CD4-positive, alpha-beta T cell treated with Interleukin-1 beta for 1 hour (primary cell): ENCODE data around the gene NEK6.
"Not testable (repeated sequence)": the region's sequence is repeated elsewhere in the genome, so short reads cannot be mapped to it uniquely, and the experiment has no call there.

ENCODE experiments used
- DNase-seq, 2 donors: peaks; one replicate each; pipeline ENCODE4 v3.0.0-alpha.2; 2020 to 2022

NEK6 gene

DNA sequence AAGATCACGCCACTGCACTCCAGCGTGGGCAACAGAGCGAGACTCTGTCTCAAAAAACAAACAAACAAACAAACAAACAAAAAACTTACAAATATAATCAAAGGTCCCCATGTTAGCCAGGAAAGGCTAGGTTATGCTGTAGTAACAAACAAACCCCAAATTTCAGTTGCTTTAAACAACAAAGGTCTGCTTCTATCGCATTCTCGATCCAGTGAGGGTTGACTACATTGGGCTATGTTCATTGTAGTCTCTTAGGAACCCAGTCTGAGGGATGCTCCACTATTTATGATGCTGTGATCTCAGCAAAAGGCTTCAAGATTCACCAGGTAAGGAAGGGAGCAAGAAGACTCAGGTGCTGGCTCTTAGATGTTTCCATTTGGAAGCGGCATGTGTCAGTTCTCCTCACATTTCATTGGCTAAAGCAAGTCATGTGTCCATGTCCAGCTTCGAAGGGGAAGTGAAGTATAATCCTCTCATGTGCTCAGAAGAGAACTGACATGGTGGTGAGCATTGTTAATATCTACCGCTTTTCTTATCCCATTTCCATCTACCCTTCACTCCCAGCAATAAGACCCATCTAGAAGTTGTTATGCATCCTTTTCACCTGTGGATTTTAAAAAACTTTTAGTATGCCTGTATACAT is 26.5 kb upstream of the NEK6 start:
- DNase-seq: no peak

GRCh38 chr9:124238546-124239140 is 19.1 kb upstream of the NEK6 start:
- DNase-seq: peak in 1 of 2 donors; percentile 39

GRCh38 chr9:124239249-124240073 is 18.3 kb upstream of the NEK6 start:
- peak in 1 of 2 donors; percentile 58 for DNase-seq

DNA sequence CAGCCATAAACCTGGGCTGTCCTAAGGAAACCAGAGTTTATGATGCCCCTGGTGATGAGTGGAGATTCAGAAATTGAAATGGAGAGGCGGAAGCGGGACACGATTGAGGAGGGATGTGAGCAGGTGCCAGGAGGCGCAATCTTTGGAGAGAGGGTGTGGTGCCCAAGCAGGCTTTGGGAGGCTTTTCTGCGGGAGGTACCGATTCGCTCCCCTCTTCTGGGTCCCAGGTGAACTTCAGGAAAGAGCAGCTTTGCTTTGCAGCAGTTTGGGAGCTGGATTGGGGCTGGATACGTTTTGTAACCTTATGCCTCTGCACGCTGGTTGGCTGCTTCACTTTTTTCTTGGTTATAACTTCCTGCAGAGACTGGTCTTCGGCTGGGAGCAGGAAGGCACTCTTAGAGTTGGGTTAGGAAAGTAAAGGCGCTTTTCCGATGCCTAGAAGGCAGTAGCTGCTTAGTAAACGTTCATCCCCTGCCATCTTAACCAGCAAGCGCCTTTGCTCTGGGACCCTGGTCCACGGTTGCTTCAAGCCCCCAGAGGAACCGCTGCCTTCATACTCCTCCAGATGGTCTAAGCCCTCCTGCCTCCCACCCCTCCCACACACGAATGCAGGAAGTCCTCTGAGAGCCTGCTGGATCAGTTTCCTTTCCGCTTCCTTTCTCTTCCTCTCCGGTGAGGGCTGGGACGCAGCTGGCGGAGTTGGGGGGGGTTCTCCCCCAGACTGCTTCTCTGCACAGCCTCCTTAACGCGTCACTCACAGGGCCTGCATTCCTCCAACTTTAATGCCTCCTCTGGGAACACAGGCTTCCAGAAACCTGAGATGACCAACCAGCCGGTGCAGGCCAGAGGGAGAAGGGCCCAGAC is 15.2 kb upstream of the NEK6 start:
- DNase-seq: no peak

DNA sequence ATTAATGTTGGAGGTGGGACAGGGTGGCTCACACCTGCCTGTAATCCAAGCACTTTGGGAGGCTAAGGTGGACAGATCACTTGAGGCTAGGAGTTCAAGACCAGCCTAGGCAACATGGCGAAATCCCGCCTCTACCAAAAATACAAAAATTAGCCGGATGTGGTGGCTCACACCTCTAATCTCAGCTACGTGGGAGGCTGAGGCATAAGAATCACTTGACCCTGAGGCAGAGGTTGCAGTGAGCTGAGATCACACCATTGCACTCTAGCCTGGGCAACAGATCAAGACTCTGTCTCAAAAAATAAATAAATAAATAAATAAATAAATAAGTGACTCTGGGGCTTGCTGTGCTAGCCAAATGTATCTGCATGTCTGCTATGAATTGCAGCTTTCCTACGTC is 10.4 kb upstream of the NEK6 start:
- DNase-seq: not testable (repeated sequence)

DNA sequence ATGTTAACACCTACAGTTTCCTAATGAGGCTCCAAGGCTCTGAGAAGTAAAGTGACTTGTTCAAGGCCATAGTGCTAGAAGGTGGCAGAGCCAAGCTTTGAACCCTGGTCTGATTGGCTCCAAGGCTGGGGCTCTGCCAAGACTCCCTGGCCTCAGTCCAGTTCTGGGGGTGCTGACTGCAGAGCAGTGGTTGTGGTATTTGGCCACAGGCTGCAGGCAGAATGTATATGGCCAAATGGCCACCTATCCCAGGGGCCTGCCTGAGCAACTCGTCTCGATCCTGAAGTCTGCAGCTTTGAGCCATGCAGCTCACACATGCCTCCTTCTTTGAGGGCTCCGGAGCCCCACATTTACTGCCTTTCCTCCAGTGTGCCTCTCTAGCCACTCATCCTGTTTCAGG is 9.7 kb upstream of the NEK6 start:
- no peak for DNase-seq

- no peak for DNase-seq
Measured at GRCh38 chr9:124248960-124249359, 8.8 kb upstream of the NEK6 start.

- no peak for DNase-seq
Measured at GRCh38 chr9:124251204-124251603, 6.5 kb upstream of the NEK6 start.

- no peak for DNase-seq
Measured at GRCh38 chr9:124251605-124252378, 6.0 kb upstream of the NEK6 start.

GRCh38 chr9:124252878-124253277 is 4.9 kb upstream of the NEK6 start:
- DNase-seq: not testable (repeated sequence)

GRCh38 chr9:124254261-124254682 is 3.5 kb upstream of the NEK6 start:
- no peak for DNase-seq

GRCh38 chr9:124255222-124255621 is 2.5 kb upstream of the NEK6 start:
- no peak for DNase-seq

DNA sequence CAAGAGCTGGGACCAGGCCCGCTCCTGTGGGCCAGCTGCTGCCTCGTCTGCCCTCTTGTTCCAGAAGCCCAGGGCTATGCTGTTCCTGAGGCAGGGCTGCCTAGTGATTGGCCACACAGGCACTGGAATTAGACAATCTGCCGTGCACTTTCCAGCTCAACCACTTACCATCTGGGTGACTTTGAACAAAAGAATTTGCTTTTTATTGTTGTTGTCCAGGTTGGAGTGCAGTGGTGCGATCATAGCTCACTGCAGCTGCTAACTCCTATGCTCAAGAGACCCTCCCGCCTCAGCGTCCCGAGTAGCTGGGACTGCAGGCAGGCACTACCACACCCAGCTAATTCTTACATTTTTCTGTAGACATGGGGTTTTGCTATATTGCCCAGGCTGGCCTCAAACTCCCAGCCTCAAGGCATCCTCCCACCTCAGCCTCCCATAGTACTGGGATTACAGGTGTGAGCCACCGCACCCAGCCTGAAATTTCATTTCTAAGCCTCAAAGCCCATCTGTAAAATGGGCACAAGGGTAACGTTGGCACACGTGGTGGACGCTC is 1.2 kb upstream of the NEK6 start:
- no peak for DNase-seq

GRCh38 chr9:124257070-124257843 is 492 bp upstream of the NEK6 start:
- no peak for DNase-seq

- no peak for DNase-seq
Measured at GRCh38 chr9:124258607-124259157, 933 bp downstream of the NEK6 start.

DNA sequence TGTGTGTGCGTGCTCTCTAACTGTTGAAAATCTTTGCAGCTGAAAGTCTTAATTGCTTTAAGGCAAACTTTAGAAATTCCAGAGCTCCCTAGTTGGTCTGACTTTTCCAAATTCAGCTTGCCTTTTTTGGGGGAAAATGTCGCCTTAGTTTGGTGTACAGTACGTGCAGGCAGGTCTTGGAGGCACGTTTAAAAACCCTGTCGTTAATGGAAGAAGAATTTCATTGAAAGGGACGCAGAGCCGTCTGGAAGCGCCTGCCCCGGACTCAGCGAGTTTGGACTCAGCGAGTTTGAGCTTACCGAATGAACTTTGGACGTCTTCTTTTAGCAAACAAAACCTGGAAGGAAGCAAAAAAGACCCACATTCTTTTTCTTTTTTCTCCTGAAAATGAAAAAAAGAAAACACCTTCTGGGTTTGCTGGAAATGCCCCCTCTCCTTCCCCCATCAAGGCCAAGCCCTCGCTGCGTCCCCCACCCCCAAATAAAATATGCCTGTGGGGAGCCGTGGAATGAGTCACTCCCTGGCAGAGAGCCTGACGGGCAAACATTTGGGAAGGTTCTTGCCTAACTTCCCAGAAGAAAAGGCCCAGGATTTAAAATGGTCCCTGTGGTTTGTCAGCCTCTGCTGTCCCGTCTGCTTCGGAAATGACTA is 1.5 kb downstream of the NEK6 start:
- DNase-seq: no peak

DNA sequence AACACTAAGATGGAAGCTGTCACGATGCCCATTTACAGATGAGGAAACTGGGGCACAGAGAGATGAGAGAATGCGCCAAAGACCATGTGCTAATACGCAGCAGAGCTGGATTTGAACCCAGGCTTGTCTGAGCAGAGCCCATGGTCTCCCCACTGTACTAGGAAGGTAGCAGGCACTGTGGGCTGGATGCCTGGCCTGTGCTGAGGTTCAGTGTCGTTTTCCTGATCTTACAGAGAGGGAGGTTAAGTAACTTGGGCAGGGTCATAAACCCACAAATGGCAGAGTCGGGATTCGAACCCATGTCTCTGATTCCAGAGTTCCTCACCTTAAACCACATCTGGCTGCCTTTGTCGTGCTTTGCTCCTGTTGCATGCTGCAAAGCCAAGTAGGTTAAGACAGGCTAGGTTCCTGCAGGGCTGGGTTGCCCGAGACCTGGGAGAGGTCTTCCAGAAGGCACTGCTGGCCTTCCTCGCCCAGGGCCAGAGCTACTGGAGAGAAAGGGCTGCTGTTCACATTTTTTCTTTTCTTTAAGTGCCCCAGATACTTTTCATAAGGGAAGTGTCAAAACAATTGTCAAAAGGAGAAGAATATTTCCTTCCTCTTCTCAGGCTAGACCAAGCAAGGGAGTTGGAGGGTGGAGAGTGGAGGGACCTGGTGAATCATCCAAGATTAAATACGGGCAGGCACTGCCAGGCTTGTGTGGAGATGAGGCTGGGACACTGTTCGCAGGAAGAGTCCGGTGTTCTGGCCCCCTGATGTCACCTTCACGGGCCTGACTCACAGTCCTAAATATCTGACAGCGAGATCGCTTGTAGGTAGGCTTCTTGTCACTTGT is 3.2 kb downstream of the NEK6 start:
- DNase-seq: peak in 1 of 2 donors; percentile 49

DNA sequence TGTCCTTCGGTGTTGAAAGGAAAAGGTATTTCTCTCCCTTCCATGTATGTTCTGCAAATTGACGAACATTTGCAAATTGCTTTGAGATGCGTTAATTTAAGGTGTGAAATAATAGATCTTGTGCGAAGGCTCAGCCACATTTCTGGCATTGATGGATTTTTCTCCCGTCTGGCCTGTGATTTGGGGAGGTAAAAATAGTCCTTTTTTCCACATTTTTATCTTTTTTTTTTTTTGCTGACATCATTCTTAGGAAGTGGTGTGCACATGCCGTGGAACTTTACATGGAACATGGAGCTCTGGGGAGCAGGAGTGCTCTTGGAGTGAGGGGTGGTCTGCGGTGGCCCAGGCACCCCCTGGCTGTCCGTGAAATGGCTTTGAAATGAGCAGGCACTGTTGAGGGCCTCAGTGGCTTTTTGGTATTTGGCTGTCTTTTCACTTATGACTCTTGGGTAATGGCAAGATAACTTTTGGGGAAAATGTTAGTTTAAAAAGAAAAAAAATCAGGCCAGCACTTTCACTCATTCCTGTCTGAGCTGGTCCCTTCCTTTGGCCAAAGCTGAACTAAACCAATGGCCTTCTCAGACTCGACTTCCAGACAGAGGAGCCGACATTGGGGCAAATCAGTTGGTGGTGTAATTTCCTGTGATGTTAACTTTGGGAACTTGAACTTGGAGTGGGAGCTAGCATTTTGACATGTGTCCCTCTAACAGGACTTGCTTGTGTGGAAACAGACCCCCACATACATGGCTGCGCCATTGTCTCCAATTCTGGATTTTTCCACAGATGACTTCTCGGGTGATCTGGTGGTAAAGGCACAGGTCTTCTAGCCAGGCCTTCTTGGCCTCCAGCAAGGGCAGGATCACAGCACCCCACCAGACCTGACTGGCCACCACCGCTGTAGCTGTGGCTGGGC is 4.2 kb downstream of the NEK6 start:
- DNase-seq: no peak
